ENCODE data around the gene TMEM91. TPM values are rescaled to one million over a fixed set of nuclear protein-coding genes. Genes with fewer than 3 reads are reported as not detected.
A peak's percentile ranks its signal among the peaks of the same experiment; 100 is the strongest.
"Not testable (repeated sequence)": the region's sequence is repeated elsewhere in the genome, so short reads cannot be mapped to it uniquely, and the experiment has no call there.

The TMEM91 gene
- total RNA-seq, 1 donor from 2014 or later = 7.6 TPM

- FAIRE-seq = no peak
- TF ChIP-seq CTCF (IDR thresholded peaks at IDR 0.05; ENCODE audit: insufficient read depth, low read length, severe bottlenecking) = no peak
Observed at GRCh38 chr19:41408256-41408655, 31.9 kb downstream of the TMEM91 start.

GRCh38 chr19:41408846-41409245 is 32.5 kb downstream of the TMEM91 start:
- FAIRE-seq; H3K27me3 ChIP-seq (ENCODE audit: control insufficient read depth, insufficient read depth, low read length): not testable (repeated sequence)

More at GRCh38 chr19:41408256-41408655, 31.9 kb downstream of the TMEM91 start:
- no peaks in the 10 kb centered on the region for H3K27me3 ChIP-seq (ENCODE audit: control insufficient read depth, insufficient read depth, low read length)
- no peak for DNase-seq (ENCODE audit: low read depth)
- no peak overlapping the region for H3K4me3 ChIP-seq (ENCODE audit: low read depth, low read length)
- peaks cover 7% of the 10 kb centered on the region for H3K36me3 ChIP-seq (ENCODE audit: control insufficient read depth, insufficient read depth, low read length)

GRCh38 chr19:41409288-41409687 is 33.0 kb downstream of the TMEM91 start:
- no peaks in the 10 kb centered on the region for H3K27me3 ChIP-seq (ENCODE audit: control insufficient read depth, insufficient read depth, low read length)
- H3K4me3 ChIP-seq (ENCODE audit: low read depth, low read length) = no peak overlapping the region
- DNase-seq (ENCODE audit: low read depth) (peak; percentile 73), FAIRE-seq (peak; percentile 70)
- H3K36me3 ChIP-seq (ENCODE audit: control insufficient read depth, insufficient read depth, low read length) = peaks cover 11% of the 10 kb centered on the region
- TF ChIP-seq CTCF (IDR thresholded peaks at IDR 0.05; ENCODE audit: insufficient read depth, low read length, severe bottlenecking) = no peak

More at GRCh38 chr19:41408846-41409245, 32.5 kb downstream of the TMEM91 start:
- not testable (repeated sequence) for DNase-seq (ENCODE audit: low read depth); H3K36me3 ChIP-seq (ENCODE audit: control insufficient read depth, insufficient read depth, low read length); H3K4me3 ChIP-seq (ENCODE audit: low read depth, low read length)

GRCh38 chr19:41410336-41411054 is 34.2 kb downstream of the TMEM91 start:
- H3K27me3 ChIP-seq (ENCODE audit: control insufficient read depth, insufficient read depth, low read length) = no peaks in the 10 kb centered on the region
- DNase-seq (ENCODE audit: low read depth) (no peak), FAIRE-seq (no peak)
- peaks cover 18% of the 10 kb centered on the region for H3K36me3 ChIP-seq (ENCODE audit: control insufficient read depth, insufficient read depth, low read length)
- H3K4me3 ChIP-seq (ENCODE audit: low read depth, low read length) = no peak overlapping the region
- TF ChIP-seq CTCF (IDR thresholded peaks at IDR 0.05; ENCODE audit: insufficient read depth, low read length, severe bottlenecking) = no peak

GRCh38 chr19:41411100-41411967 is 35.0 kb downstream of the TMEM91 start:
- TF ChIP-seq CTCF (IDR thresholded peaks at IDR 0.05; ENCODE audit: insufficient read depth, low read length, severe bottlenecking) = no peak
- peaks cover 19% of the 10 kb centered on the region for H3K36me3 ChIP-seq (ENCODE audit: control insufficient read depth, insufficient read depth, low read length)
- DNase-seq (ENCODE audit: low read depth) (no peak), FAIRE-seq (no peak)
- H3K27me3 ChIP-seq (ENCODE audit: control insufficient read depth, insufficient read depth, low read length) = no peaks in the 10 kb centered on the region
- H3K4me3 ChIP-seq (ENCODE audit: low read depth, low read length) = no peak overlapping the region

- DNase-seq (ENCODE audit: low read depth) = peak; percentile 43
- no peaks in the 10 kb centered on the region for H3K27me3 ChIP-seq (ENCODE audit: control insufficient read depth, insufficient read depth, low read length)
- no peak for TF ChIP-seq CTCF (IDR thresholded peaks at IDR 0.05; ENCODE audit: insufficient read depth, low read length, severe bottlenecking)
- no peak for FAIRE-seq
- peaks cover 21% of the 10 kb centered on the region for H3K36me3 ChIP-seq (ENCODE audit: control insufficient read depth, insufficient read depth, low read length)
- H3K4me3 ChIP-seq (ENCODE audit: low read depth, low read length) = no peak overlapping the region
Observed at GRCh38 chr19:41411968-41412265, 35.6 kb downstream of the TMEM91 start.

Measured in bronchial epithelial cell (primary cell).